HCT116 (cell line): Measurements from ENCODE around the gene DDB1. TPM values are rescaled to one million over a fixed set of nuclear protein-coding genes. Genes with fewer than 3 reads are reported as not detected.
"Not testable (repeated sequence)": the region's sequence is repeated elsewhere in the genome, so short reads cannot be mapped to it uniquely, and the experiment has no call there.

ENCODE experiments used
- ATAC-seq: fragments of 200-7000 bp; cut with Tn5 transposase; 2 replicates; pipeline ENCODE4 v1.9.1; 2020; ENCODE audit warnings: mild to moderate bottlenecking, moderate library complexity
- BruUV-seq: library from RNA; stranded (reverse); fragments of 400-500 nt; replicated peaks from 2 replicates; lab custom pipeline; 2021; lab: Mats Ljungman, UMichigan
- CTCF ChIA-PET: fragments of 300-600 bp; sonication (Branson Sonifier 250); formaldehyde crosslinking; loops from one replicate; lab custom pipeline; 2021; ENCODE audit warnings: antibody characterized with exemption; lab: Charles Lee
- POLR2A ChIA-PET: fragments of 300-600, 350-600 bp; sonication (Branson Sonifier 250); formaldehyde crosslinking; loops from one replicate; lab custom pipeline; 2021; ENCODE audit warnings: antibody characterized with exemption; lab: Charles Lee
- RAD21 ChIA-PET, 2 experiments: fragments of 300-600 bp; sonication (Branson Sonifier 250); formaldehyde crosslinking; loops; one replicate each; lab custom pipeline; 2023; ENCODE audit warnings: low total read pairs in 2 of 2; ENCODE audit not compliant: uncharacterized antibody in 2 of 2, unreplicated experiment in 2 of 2, low non-redundant PET in 1 of 2; lab: Charles Lee
- DNase-seq: peaks from one replicate; pipeline ENCODE4 v3.0.0-alpha.2; 2010; ENCODE audit warnings: low read depth, low spot score
- H2AFZ ChIP-seq: fragments of 200-600 bp; shearing (Covaris generic), sonication (generic); 2 replicates; pipeline ENCODE4 v1.6.1; 2017; ENCODE audit warnings: low read depth, mixed run types, mixed read lengths, antibody characterized with exemption, low read length; ENCODE audit not compliant: poor library complexity, severe bottlenecking
- H3K27ac ChIP-seq: 2 replicates; pipeline ENCODE4 v1.5.1; 2012; ENCODE audit warnings: low read depth, low read length
- H3K27me3 ChIP-seq: fragments of 200-600 bp; sonication (generic); 2 replicates; pipeline ENCODE4 v1.6.1; 2016; ENCODE audit warnings: mixed run types, low read length, mixed read lengths; ENCODE audit not compliant: insufficient read depth
- H3K36me3 ChIP-seq, 2 experiments: fragments of 200-500 bp in 1 of 2; fragments of 200-600 bp in 1 of 2; sonication (Bioruptor generic) in 1 of 2; sonication (generic) in 1 of 2; 2 replicates each; pipeline versions ENCODE4 v1.5.1 to v1.6.1; 2014 to 2016; ENCODE audit warnings: low read length in 2 of 2, inconsistent platforms in 1 of 2, mixed read lengths in 1 of 2, mixed run types in 1 of 2; ENCODE audit not compliant: insufficient read depth in 2 of 2, control insufficient read depth in 1 of 2
- H3K4me1 ChIP-seq, 2 experiments: fragments of 200-600 bp in 1 of 2; sonication (generic) in 1 of 2; 2 replicates each; pipeline versions ENCODE4 v1.5.1 to v1.6.1; 2012 to 2017; ENCODE audit warnings: low read length in 2 of 2, inconsistent platforms in 1 of 2, mild to moderate bottlenecking in 1 of 2, mixed read lengths in 1 of 2, mixed run types in 1 of 2, moderate library complexity in 1 of 2; ENCODE audit not compliant: insufficient read depth in 2 of 2, control insufficient read depth in 1 of 2
- H3K4me2 ChIP-seq: fragments of 200-600 bp; sonication (generic); 2 replicates; pipeline ENCODE4 v1.6.1; 2017; ENCODE audit warnings: mixed run types, low read length, mixed read lengths
- H3K4me3 ChIP-seq, 2 experiments: fragments of 200-600 bp in 1 of 2; sonication (generic) in 1 of 2; replicated peaks in 1 of 2; 2 replicates each; pipeline ENCODE4 v1.5.1; 2011 to 2016; ENCODE audit warnings: low read length in 2 of 2, control low read depth in 1 of 2, low read depth in 1 of 2, mild to moderate bottlenecking in 1 of 2, mixed read lengths in 1 of 2, mixed run types in 1 of 2
- H3K79me2 ChIP-seq: fragments of 200-600 bp; sonication (generic); 2 replicates; pipeline ENCODE4 v1.6.1; 2017; ENCODE audit warnings: mild to moderate bottlenecking, mixed run types, low read length, moderate library complexity, mixed read lengths; ENCODE audit not compliant: insufficient read depth
- H3K9ac ChIP-seq: fragments of 200-600 bp; sonication (generic); 2 replicates; pipeline ENCODE4 v1.6.1; 2016; ENCODE audit warnings: low read length, mixed read lengths
- H3K9me2 ChIP-seq: fragments of 200-600 bp; sonication (generic), shearing (Covaris generic); 2 replicates; pipeline ENCODE4 v1.6.1; 2017; ENCODE audit warnings: mixed run types, mild to moderate bottlenecking, moderate library complexity; ENCODE audit not compliant: insufficient read depth
- H3K9me3 ChIP-seq, 2 experiments: fragments of 200-500 bp in 1 of 2; fragments of 200-600 bp in 1 of 2; sonication (Bioruptor generic) in 1 of 2; sonication (generic) in 1 of 2; 2 replicates each; pipeline ENCODE4 v1.6.1; 2014 to 2017; ENCODE audit warnings: low read length in 2 of 2, mixed read lengths in 2 of 2, inconsistent platforms in 1 of 2, low read depth in 1 of 2, mild to moderate bottlenecking in 1 of 2, mixed run types in 1 of 2, moderate library complexity in 1 of 2; ENCODE audit not compliant: control insufficient read depth in 1 of 2, insufficient read depth in 1 of 2
- H4K20me1 ChIP-seq: fragments of 200-600 bp; sonication (generic), shearing (Covaris generic); 2 replicates; pipeline ENCODE4 v1.6.1; 2017; ENCODE audit warnings: mixed run types, mild to moderate bottlenecking, moderate library complexity; ENCODE audit not compliant: insufficient read depth
- intact Hi-C: fragments of 100-400 bp; cut with micrococcal nuclease; formaldehyde crosslinking; loops from 2 replicates; pipeline ENCODE4 v1.10.0; 2022
- total RNA-seq: library from RNA; stranded (reverse); gene quantifications from one replicate; pipeline ENCODE4 v1.2.1, GENCODE V29; 2021; ENCODE audit not compliant: unreplicated experiment

Gene DDB1
- total RNA-seq, 1 experiment from 2014 or later: 269 TPM

- BruUV-seq, DNase-seq, H3K27ac ChIP-seq, H3K9me3 ChIP-seq, intact Hi-C loops, RAD21 ChIA-PET, H3K4me1 ChIP-seq, H3K79me2 ChIP-seq, ATAC-seq, H3K4me2 ChIP-seq, POLR2A ChIA-PET, H3K9me2 ChIP-seq, H4K20me1 ChIP-seq, H3K4me3 ChIP-seq, H3K36me3 ChIP-seq, H2AFZ ChIP-seq, H3K9ac ChIP-seq, H3K27me3 ChIP-seq: not testable (repeated sequence)
- CTCF ChIA-PET: interaction anchor here (1.8 kb wide), 1 partner anchor 135 kb away, joined by 4 read pairs; no protein-coding TSS in a partner anchor
Measured at GRCh38 chr11:61250796-61251765, 81.8 kb downstream of the DDB1 start.

Other genes with a start within 250 kb of the DDB1 start
- 0.22 TPM for gene CD5, start 230.6 kb downstream of the DDB1 start, total RNA-seq
- gene VPS37C, start 171.7 kb downstream of the DDB1 start, total RNA-seq: 23.1 TPM
- gene PGA3, start 129.6 kb downstream of the DDB1 start, total RNA-seq: not detected
- not detected for gene PGA4, start 110.8 kb downstream of the DDB1 start, total RNA-seq
- not detected for gene PGA5, start 91.9 kb downstream of the DDB1 start, total RNA-seq
- gene VWCE, start 37.8 kb downstream of the DDB1 start, total RNA-seq: 2.5 TPM
- 156 TPM for gene TKFC, start 123 bp upstream of the DDB1 start, total RNA-seq
- gene CYB561A3, start 28.8 kb upstream of the DDB1 start, total RNA-seq: 34.1 TPM
- gene TMEM138, start 29.3 kb upstream of the DDB1 start, total RNA-seq: 45.0 TPM
- gene TMEM216, start 59.5 kb upstream of the DDB1 start, total RNA-seq: 13.7 TPM
- 110 TPM for gene CPSF7, start 96.9 kb upstream of the DDB1 start, total RNA-seq
- gene SDHAF2, start 97.0 kb upstream of the DDB1 start, total RNA-seq: 34.0 TPM
- not detected for gene LRRC10B, start 175.6 kb upstream of the DDB1 start, total RNA-seq
- 27.4 TPM for gene SYT7, start 248.0 kb upstream of the DDB1 start, total RNA-seq